DND-41 (cell line): ENCODE results near the gene PDCD1LG2.

Experiments
- EZH2 ChIP-seq: IDR thresholded peaks from 3 replicates; pipeline ENCODE4 v1.6.1; 2012; ENCODE audit warnings: borderline replicate concordance, low read depth, mild to moderate bottlenecking, moderate library complexity, low read length, inconsistent platforms; ENCODE audit not compliant: severe bottlenecking
- TF ChIP-seq, protein P1 (sequence below): IDR thresholded peaks from 2 replicates; pipeline ENCODE4 v1.5.1; 2012; ENCODE audit warnings: borderline replicate concordance, low read length, moderate library complexity, mild to moderate bottlenecking; ENCODE audit not compliant: poor library complexity, severe bottlenecking; ENCODE audit errors: extremely low read depth

DNA sequence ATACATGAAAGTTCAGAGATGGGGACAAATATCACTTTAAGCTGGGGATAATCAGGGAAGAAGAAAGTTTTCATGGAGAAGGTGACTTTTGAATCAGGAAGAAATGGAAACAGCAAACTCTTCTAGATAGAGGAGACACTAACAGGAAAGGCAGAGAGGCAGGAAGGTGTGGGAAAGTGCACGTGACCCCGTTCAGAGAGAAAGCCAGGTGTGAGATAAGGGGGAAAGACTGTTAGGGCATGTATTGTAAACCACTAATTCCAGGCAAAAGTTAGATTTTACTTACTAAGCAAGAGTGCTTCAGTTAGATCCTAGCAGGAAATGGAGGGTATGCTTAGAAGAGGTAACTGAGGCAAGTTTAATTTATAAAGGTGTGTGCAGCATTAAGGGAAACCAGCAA, 58.5 kb downstream of the PDCD1LG2 start:
- TF ChIP-seq, protein P1, sequence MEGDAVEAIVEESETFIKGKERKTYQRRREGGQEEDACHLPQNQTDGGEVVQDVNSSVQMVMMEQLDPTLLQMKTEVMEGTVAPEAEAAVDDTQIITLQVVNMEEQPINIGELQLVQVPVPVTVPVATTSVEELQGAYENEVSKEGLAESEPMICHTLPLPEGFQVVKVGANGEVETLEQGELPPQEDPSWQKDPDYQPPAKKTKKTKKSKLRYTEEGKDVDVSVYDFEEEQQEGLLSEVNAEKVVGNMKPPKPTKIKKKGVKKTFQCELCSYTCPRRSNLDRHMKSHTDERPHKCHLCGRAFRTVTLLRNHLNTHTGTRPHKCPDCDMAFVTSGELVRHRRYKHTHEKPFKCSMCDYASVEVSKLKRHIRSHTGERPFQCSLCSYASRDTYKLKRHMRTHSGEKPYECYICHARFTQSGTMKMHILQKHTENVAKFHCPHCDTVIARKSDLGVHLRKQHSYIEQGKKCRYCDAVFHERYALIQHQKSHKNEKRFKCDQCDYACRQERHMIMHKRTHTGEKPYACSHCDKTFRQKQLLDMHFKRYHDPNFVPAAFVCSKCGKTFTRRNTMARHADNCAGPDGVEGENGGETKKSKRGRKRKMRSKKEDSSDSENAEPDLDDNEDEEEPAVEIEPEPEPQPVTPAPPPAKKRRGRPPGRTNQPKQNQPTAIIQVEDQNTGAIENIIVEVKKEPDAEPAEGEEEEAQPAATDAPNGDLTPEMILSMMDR = no peak
- TF ChIP-seq EZH2 = no peak
